K562 (cell line): ENCODE results near the gene YES1. TPM values are rescaled to one million over a fixed set of nuclear protein-coding genes. Genes with fewer than 3 reads are reported as not detected.
A peak's percentile ranks its signal among the peaks of the same experiment; 100 is the strongest.

Source experiments
- E2F4 ChIP-seq: sonication (generic); formaldehyde crosslinking; IDR thresholded peaks from 2 replicates; pipeline ENCODE4 v1.8.0; 2022; ENCODE audit warnings: mild to moderate bottlenecking, low read depth, missing genetic modification reagents
- POLR2A ChIP-seq: fragments of 450-650 bp; conservative IDR thresholded peaks from 2 replicates; pipeline ENCODE4 v1.6.1; 2016
- ZNF57 ChIP-seq: fragments of 450-650 bp; formaldehyde crosslinking; IDR thresholded peaks from 2 replicates; pipeline ENCODE4 v1.4.0; 2020; ENCODE audit warnings: mild to moderate bottlenecking, moderate library complexity
- ZNF785 ChIP-seq: fragments of 250-450 bp; sonication (Bioruptor Pico); IDR thresholded peaks from 2 replicates; pipeline ENCODE4 v1.4.0; 2020; ENCODE audit warnings: mild to moderate bottlenecking
- polyA plus RNA-seq, 8 experiments: library from polyadenylated mRNA; depleted of rRNA in 4 of 8; stranded (reverse) in 5 of 8; unstranded in 3 of 8; fragments of >200 nt; fragmentation: Nextera tagmentation in 2 of 8; fragmentation: Illumina TruSeq in 1 of 8; extraction: Ambion mirVana in 2 of 8; extraction: Trizol in 1 of 8; gene quantifications; 2 replicates each; pipeline versions ENCODE4 v1.2.1 to v1.2.3, GENCODE V29; 2011 to 2014; ENCODE audit warnings: inconsistent platforms in 1 of 8, missing spikeins in 1 of 8
- total RNA-seq, 7 experiments: library from RNA; depleted of rRNA in 6 of 7; stranded (reverse); fragments of >200 nt in 6 of 7; fragmentation: Illumina TruSeq in 2 of 7; extraction: Trizol in 2 of 7; gene quantifications; 2 replicates each; pipeline versions ENCODE4 v1.2.1 to v1.2.3, GENCODE V29; 2011 to 2021; ENCODE audit warnings: low replicate concordance in 1 of 7
- TF ChIP-seq, protein P1 (sequence below): fragments of 250-450 bp; sonication (Bioruptor Pico); IDR thresholded peaks from 2 replicates; pipeline ENCODE4 v1.4.0; 2020
- TF ChIP-seq, protein P2 (sequence below): fragments of 450-650 bp; IDR thresholded peaks from 2 replicates; pipeline ENCODE4 v1.6.1; 2014; ENCODE audit warnings: low read depth, mild to moderate bottlenecking, moderate library complexity, borderline replicate concordance

Gene YES1
- total and polyA plus RNA-seq, 9 of the 15 experiments (the other 6 are each of a cell fraction or from before 2014, with no cell fraction given), result 37.2 to 115 (median 77.7) TPM

GRCh38 chr18:711310-711656 lies 100.8 kb downstream of the YES1 start (continued):
- TF ChIP-seq E2F4 (CRISPR knock-in tag) (no peak), ZNF785 (CRISPR knock-in tag) (no peak), ZNF57 (CRISPR knock-in tag) (0 out of 2 replicates have a peak, but pooled peaks have one; percentile 34), POLR2A (0 out of 2 replicates have a peak, but pooled peaks have one; percentile 48)
- TF ChIP-seq, protein P1, sequence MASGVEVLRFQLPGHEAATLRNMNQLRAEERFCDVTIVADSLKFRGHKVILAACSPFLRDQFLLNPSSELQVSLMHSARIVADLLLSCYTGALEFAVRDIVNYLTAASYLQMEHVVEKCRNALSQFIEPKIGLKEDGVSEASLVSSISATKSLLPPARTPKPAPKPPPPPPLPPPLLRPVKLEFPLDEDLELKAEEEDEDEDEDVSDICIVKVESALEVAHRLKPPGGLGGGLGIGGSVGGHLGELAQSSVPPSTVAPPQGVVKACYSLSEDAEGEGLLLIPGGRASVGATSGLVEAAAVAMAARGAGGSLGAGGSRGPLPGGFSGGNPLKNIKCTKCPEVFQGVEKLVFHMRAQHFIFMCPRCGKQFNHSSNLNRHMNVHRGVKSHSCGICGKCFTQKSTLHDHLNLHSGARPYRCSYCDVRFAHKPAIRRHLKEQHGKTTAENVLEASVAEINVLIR (CRISPR knock-in tag), result no peak
- TF ChIP-seq, protein P2, sequence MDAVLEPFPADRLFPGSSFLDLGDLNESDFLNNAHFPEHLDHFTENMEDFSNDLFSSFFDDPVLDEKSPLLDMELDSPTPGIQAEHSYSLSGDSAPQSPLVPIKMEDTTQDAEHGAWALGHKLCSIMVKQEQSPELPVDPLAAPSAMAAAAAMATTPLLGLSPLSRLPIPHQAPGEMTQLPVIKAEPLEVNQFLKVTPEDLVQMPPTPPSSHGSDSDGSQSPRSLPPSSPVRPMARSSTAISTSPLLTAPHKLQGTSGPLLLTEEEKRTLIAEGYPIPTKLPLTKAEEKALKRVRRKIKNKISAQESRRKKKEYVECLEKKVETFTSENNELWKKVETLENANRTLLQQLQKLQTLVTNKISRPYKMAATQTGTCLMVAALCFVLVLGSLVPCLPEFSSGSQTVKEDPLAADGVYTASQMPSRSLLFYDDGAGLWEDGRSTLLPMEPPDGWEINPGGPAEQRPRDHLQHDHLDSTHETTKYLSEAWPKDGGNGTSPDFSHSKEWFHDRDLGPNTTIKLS, result no peak
